Suprapubic skin (tissue), 4 donors: ENCODE measurements around the gene RPGRIP1L.

Source experiments
- POLR2A ChIP-seq, 2 donors: fragments of 450-650 bp; IDR thresholded peaks; one replicate each; pipeline ENCODE4 v1.6.1; 2017; ENCODE audit warnings: antibody characterized with exemption in 2 of 2, mild to moderate bottlenecking in 2 of 2, moderate library complexity in 2 of 2
- POLR2AphosphoS5 ChIP-seq, 3 donors: sonication (generic); formaldehyde crosslinking; IDR thresholded peaks; one replicate each; pipeline ENCODE4 v1.6.1; 2017; ENCODE audit warnings: antibody characterized with exemption in 3 of 3
- TF ChIP-seq, protein P1 (sequence below), 2 donors: fragments of 200-600 bp in 1 of 2; fragments of 450-650 bp in 1 of 2; sonication (generic) in 1 of 2; IDR thresholded peaks; one replicate each; pipeline ENCODE4 v1.5.1; 2016 to 2019; ENCODE audit warnings: antibody characterized with exemption in 2 of 2, mild to moderate bottlenecking in 1 of 2, moderate library complexity in 1 of 2

DNA sequence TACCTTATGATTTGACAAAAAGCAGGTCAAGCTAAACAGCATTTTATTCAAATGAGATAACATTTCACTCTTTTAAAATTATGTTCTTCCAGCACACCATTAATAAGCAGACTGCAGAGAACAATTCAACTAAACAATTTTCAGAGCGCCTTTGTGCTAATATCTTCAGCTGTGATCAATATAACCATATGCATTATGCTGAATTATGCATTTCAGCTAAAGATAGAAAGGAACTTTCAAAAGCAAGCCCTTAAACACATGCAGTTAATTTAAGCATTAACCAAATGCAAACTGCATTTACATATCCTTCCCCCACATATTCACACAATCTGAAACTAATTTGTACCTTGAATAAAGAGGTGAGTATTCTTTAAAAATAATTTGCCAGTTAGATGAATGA, 41.6 kb downstream of the RPGRIP1L start:
- TF ChIP-seq, protein P1, sequence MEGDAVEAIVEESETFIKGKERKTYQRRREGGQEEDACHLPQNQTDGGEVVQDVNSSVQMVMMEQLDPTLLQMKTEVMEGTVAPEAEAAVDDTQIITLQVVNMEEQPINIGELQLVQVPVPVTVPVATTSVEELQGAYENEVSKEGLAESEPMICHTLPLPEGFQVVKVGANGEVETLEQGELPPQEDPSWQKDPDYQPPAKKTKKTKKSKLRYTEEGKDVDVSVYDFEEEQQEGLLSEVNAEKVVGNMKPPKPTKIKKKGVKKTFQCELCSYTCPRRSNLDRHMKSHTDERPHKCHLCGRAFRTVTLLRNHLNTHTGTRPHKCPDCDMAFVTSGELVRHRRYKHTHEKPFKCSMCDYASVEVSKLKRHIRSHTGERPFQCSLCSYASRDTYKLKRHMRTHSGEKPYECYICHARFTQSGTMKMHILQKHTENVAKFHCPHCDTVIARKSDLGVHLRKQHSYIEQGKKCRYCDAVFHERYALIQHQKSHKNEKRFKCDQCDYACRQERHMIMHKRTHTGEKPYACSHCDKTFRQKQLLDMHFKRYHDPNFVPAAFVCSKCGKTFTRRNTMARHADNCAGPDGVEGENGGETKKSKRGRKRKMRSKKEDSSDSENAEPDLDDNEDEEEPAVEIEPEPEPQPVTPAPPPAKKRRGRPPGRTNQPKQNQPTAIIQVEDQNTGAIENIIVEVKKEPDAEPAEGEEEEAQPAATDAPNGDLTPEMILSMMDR (IDR thresholded peaks at IDR 0.05) = no peak
- TF ChIP-seq POLR2A (IDR thresholded peaks at IDR 0.05) (no peak), POLR2AphosphoS5 (IDR thresholded peaks at IDR 0.05) (no peak)
